GM12878 (cell line): ENCODE measurements around the gene JHY. TPM values are rescaled to one million over a fixed set of nuclear protein-coding genes. Genes with fewer than 3 reads are reported as not detected.

Experiments used
- ATAC-seq: fragments of 200-7000 bp; cut with Tn5 transposase; 3 replicates; pipeline ENCODE4 v1.9.1; 2020; ENCODE audit warnings: mild to moderate bottlenecking, moderate library complexity
- BruUV-seq: library from RNA; stranded (reverse); fragments of 400-500 nt; replicated peaks from 2 replicates; lab custom pipeline; 2021; lab: Mats Ljungman, UMichigan
- CTCF ChIA-PET: fragments of 300-600 bp; sonication (Branson Sonifier 250); formaldehyde crosslinking; extraction: SDS; loops from one replicate; lab custom pipeline; 2021; ENCODE audit warnings: inconsistent platforms; lab: Yijun Ruan, JAX
- POLR2A ChIA-PET: fragments of 350-600 bp; formaldehyde crosslinking; extraction: SDS; loops from one replicate; lab custom pipeline; 2021; ENCODE audit warnings: inconsistent platforms; lab: Charles Lee
- RAD21 ChIA-PET: fragments of 300-600 bp; sonication (Branson Sonifier 250); formaldehyde crosslinking; loops from one replicate; lab custom pipeline; 2023; ENCODE audit warnings: antibody characterized with exemption; ENCODE audit not compliant: unreplicated experiment; lab: Charles Lee
- SMC1A ChIA-PET: fragments of 300-600 bp; sonication (Branson Sonifier 250); formaldehyde crosslinking; loops from one replicate; lab custom pipeline; 2023; ENCODE audit not compliant: unreplicated experiment, uncharacterized antibody; lab: Charles Lee
- DNase-seq: peaks from one replicate; pipeline ENCODE4 v3.0.0-alpha.2; 2011; ENCODE audit warnings: low read depth, low spot score
- FAIRE-seq: peaks from 3 replicates; lab custom pipeline; 2011; peaks lifted over from hg19 to GRCh38; lab: Jason Lieb, UNC
- H2AFZ ChIP-seq: 2 replicates; pipeline ENCODE4 v1.6.0; 2011; ENCODE audit warnings: low read depth, low read length, control low read depth; ENCODE audit not compliant: control insufficient read depth
- H3K27ac ChIP-seq: 2 replicates; pipeline ENCODE4 v1.5.1; 2011; ENCODE audit warnings: control low read depth; ENCODE audit not compliant: control insufficient read depth, insufficient read depth
- H3K27me3 ChIP-seq, 2 experiments: replicated peaks in 1 of 2; 2 replicates each; pipeline versions ENCODE4 v1.6.0 to v1.6.1; 2011; ENCODE audit warnings: low read length in 1 of 2; ENCODE audit not compliant: control insufficient read depth in 2 of 2, insufficient read depth in 2 of 2
- H3K36me3 ChIP-seq, 2 experiments: 2 replicates each; pipeline ENCODE4 v1.5.1; 2011; ENCODE audit warnings: low read length in 1 of 2; ENCODE audit not compliant: control insufficient read depth in 2 of 2, insufficient read depth in 2 of 2
- H3K4me1 ChIP-seq: 2 replicates; pipeline ENCODE4 v1.6.1; 2011; ENCODE audit warnings: mild to moderate bottlenecking, low read length, moderate library complexity, mixed read lengths; ENCODE audit not compliant: control insufficient read depth, insufficient read depth
- H3K4me2 ChIP-seq: 2 replicates; pipeline ENCODE4 v1.6.0; 2011; ENCODE audit warnings: control low read depth; ENCODE audit not compliant: control insufficient read depth, insufficient read depth
- H3K4me3 ChIP-seq: fragments of 200-600 bp; sonication (generic); 2 replicates; pipeline ENCODE4 v1.5.1; 2016
- H3K79me2 ChIP-seq: 2 replicates; pipeline ENCODE4 v1.6.0; 2011; ENCODE audit warnings: low read length; ENCODE audit not compliant: control insufficient read depth, insufficient read depth
- H3K9ac ChIP-seq: 2 replicates; pipeline ENCODE4 v1.8.0; 2011; ENCODE audit warnings: low read length, control low read depth, mixed read lengths; ENCODE audit not compliant: control insufficient read depth, insufficient read depth
- H3K9me3 ChIP-seq: replicated peaks from 3 replicates; pipeline ENCODE4 v1.5.1; 2011; ENCODE audit warnings: mild to moderate bottlenecking, low read length; ENCODE audit not compliant: control insufficient read depth, insufficient read depth
- H4K20me1 ChIP-seq: 2 replicates; pipeline ENCODE4 v1.6.0; 2011; ENCODE audit not compliant: control insufficient read depth, insufficient read depth
- ESRRA ChIP-seq: IDR thresholded peaks from 2 replicates; pipeline ENCODE4 v1.6.1; 2012; ENCODE audit warnings: mild to moderate bottlenecking, low read length, improper control_type of control experiment
- MEF2B ChIP-seq: fragments of 450-650 bp; IDR thresholded peaks from 2 replicates; pipeline ENCODE4 v1.6.1; 2018; ENCODE audit warnings: mild to moderate bottlenecking, moderate library complexity; ENCODE audit not compliant: partially characterized antibody, poor library complexity, severe bottlenecking
- PAX8 ChIP-seq: fragments of 450-650 bp; IDR thresholded peaks from 2 replicates; pipeline ENCODE4 v1.6.1; 2017; ENCODE audit warnings: mild to moderate bottlenecking, moderate library complexity
- RAD21 ChIP-seq: IDR thresholded peaks from 2 replicates; pipeline ENCODE4 v1.6.1; 2011; ENCODE audit warnings: mild to moderate bottlenecking, low read depth, low read length, moderate library complexity; ENCODE audit not compliant: insufficient read depth
- SUZ12 ChIP-seq: fragments of 200-600 bp; sonication (generic); IDR thresholded peaks from one replicate; pipeline ENCODE4 v1.6.1; 2018; ENCODE audit warnings: antibody characterized with exemption, mild to moderate bottlenecking; ENCODE audit not compliant: unreplicated experiment
- WGBS: methylation state at CpG from one replicate; pipeline ENCODE4 v1.1.6; 2016; ENCODE audit warnings: low lambda C conversion rate; ENCODE audit not compliant: insufficient replicate concordance, insufficient coverage; ENCODE audit errors: missing lambda C conversion rate; 5-methylcytosine and 5-hydroxymethylcytosine counted together
- in situ Hi-C: fragments of 300-500 bp; cut with MboI; formaldehyde crosslinking; loops from 9 replicates; pipeline ENCODE4 v1.14.3; 2018; ENCODE audit warnings: mixed read lengths
- intact Hi-C: fragments of 100-400 bp; cut with micrococcal nuclease; formaldehyde crosslinking; loops from one replicate; pipeline ENCODE4 v1.14.2; 2022; ENCODE audit not compliant: unreplicated experiment
- polyA plus RNA-seq, 11 experiments: library from polyadenylated mRNA; depleted of rRNA in 4 of 11; unstranded in 6 of 11; stranded (reverse) in 5 of 11; fragments of >200 nt; fragmentation: Nextera tagmentation in 4 of 11; fragmentation: Illumina TruSeq in 1 of 11; extraction: Ambion mirVana in 4 of 11; extraction: Trizol in 1 of 11; gene quantifications; 1 replicate in 1 of 11; 2 replicates in 10 of 11; pipeline versions ENCODE4 v1.2.1 to v1.2.3, GENCODE V29; 2011 to 2016; ENCODE audit warnings: inconsistent platforms in 2 of 11, missing spikeins in 2 of 11, low read depth in 1 of 11
- total RNA-seq, 4 experiments: library from RNA; depleted of rRNA in 3 of 4; stranded (reverse); fragments of >200 nt in 3 of 4; fragmentation: Illumina TruSeq in 1 of 4; extraction: Trizol in 1 of 4; gene quantifications; 2 replicates each; pipeline versions ENCODE4 v1.2.1 to v1.2.3, GENCODE V29; 2013 to 2021
- TF ChIP-seq, protein P1 (sequence below): IDR thresholded peaks from 2 replicates; pipeline ENCODE4 v1.6.1; 2012; ENCODE audit warnings: improper control_type of control experiment, low read depth, low read length; ENCODE audit not compliant: insufficient replicate concordance
- TF ChIP-seq, protein P2 (sequence below): fragments of 450-650 bp; IDR thresholded peaks from 2 replicates; pipeline ENCODE4 v1.6.1; 2014; ENCODE audit warnings: mild to moderate bottlenecking
- TF ChIP-seq, protein P3 (sequence below): fragments of 450-650 bp; IDR thresholded peaks from 2 replicates; pipeline ENCODE4 v1.6.1; 2017; ENCODE audit warnings: mild to moderate bottlenecking
- TF ChIP-seq, protein P4 (sequence below): fragments of 450-650 bp; IDR thresholded peaks from 2 replicates; pipeline ENCODE4 v1.6.1; 2016; ENCODE audit warnings: mild to moderate bottlenecking, moderate library complexity, borderline replicate concordance

The JHY gene
- total and polyA plus RNA-seq, 10 of the 15 experiments (the other 5 are each of a cell fraction or from before 2014, with no cell fraction given) = 0.90 to 7.1 (median 5.5) TPM

DNA sequence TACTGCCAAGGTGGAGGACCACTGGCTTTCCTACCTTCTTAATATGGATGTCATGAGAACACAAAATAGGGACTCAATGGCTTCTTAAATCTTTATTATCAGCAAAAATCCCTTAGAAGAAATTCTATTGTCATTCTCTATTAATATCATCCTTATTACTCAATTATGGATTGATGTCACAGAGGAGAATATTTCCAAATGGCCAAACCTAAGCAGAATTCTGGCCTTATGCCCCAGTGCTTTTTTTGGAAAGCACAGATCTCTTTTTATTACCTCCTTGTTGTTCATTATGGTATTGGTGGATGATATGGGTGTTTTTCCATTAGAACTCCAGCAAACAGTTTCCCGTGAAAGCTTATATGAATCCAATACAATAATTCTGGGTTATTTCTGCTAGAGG is 34.4 kb upstream of the JHY start:
- no peak overlapping the region for H3K4me3 ChIP-seq
- ChIA-PET CTCF (interaction anchor here (1.2 to 15.5 kb wide), 4 partner anchors 30 to 55 kb away, joined by 3 to 490 read pairs (median 246); no protein-coding TSS in a partner anchor), POLR2A (interaction anchor here (0.7 to 1.3 kb wide), 4 partner anchors 10 to 33 kb away, joined by 3 to 4 read pairs (median 3); partner anchors contain the start of gene CRTAM), RAD21 (interaction anchor here (1.4 to 11.7 kb wide), 6 partner anchors 9 to 54 kb away, joined by 4 to 293 read pairs (median 12); partner anchors contain the start of gene CRTAM), SMC1A (interaction anchor here (0.9 to 15.4 kb wide), 14 partner anchors 8 to 206 kb away, joined by 3 to 485 read pairs (median 4); no protein-coding TSS in a partner anchor)
- DNase-seq (no peak), ATAC-seq (no peak), FAIRE-seq (no peak)
- in situ Hi-C loops (no loop called here), intact Hi-C loops (no loop called here)
- WGBS = 100% methylated on average over 1 of the region's 1 CpG
- H2AFZ ChIP-seq = no peak overlapping the region
- H3K36me3 ChIP-seq = no peaks in the 10 kb centered on the region
- BruUV-seq = no TSS peak
- no peak overlapping the region for H3K9ac ChIP-seq
- no peaks in the 10 kb centered on the region for H4K20me1 ChIP-seq
- no peaks in the 10 kb centered on the region for H3K9me3 ChIP-seq
- no peaks in the 10 kb centered on the region for H3K27me3 ChIP-seq
- H3K4me2 ChIP-seq = no peak overlapping the region
- no peak overlapping the region for H3K27ac ChIP-seq
- peaks cover 25% of the 10 kb centered on the region for H3K4me1 ChIP-seq
- no peaks in the 10 kb centered on the region for H3K79me2 ChIP-seq
- TF ChIP-seq, protein P1, sequence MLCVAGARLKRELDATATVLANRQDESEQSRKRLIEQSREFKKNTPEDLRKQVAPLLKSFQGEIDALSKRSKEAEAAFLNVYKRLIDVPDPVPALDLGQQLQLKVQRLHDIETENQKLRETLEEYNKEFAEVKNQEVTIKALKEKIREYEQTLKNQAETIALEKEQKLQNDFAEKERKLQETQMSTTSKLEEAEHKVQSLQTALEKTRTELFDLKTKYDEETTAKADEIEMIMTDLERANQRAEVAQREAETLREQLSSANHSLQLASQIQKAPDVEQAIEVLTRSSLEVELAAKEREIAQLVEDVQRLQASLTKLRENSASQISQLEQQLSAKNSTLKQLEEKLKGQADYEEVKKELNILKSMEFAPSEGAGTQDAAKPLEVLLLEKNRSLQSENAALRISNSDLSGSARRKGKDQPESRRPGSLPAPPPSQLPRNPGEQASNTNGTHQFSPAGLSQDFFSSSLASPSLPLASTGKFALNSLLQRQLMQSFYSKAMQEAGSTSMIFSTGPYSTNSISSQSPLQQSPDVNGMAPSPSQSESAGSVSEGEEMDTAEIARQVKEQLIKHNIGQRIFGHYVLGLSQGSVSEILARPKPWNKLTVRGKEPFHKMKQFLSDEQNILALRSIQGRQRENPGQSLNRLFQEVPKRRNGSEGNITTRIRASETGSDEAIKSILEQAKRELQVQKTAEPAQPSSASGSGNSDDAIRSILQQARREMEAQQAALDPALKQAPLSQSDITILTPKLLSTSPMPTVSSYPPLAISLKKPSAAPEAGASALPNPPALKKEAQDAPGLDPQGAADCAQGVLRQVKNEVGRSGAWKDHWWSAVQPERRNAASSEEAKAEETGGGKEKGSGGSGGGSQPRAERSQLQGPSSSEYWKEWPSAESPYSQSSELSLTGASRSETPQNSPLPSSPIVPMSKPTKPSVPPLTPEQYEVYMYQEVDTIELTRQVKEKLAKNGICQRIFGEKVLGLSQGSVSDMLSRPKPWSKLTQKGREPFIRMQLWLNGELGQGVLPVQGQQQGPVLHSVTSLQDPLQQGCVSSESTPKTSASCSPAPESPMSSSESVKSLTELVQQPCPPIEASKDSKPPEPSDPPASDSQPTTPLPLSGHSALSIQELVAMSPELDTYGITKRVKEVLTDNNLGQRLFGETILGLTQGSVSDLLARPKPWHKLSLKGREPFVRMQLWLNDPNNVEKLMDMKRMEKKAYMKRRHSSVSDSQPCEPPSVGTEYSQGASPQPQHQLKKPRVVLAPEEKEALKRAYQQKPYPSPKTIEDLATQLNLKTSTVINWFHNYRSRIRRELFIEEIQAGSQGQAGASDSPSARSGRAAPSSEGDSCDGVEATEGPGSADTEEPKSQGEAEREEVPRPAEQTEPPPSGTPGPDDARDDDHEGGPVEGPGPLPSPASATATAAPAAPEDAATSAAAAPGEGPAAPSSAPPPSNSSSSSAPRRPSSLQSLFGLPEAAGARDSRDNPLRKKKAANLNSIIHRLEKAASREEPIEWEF = no peak
- TF ChIP-seq MEF2B (no peak), RAD21 (no peak), ESRRA (no peak), PAX8 (no peak), SUZ12 (no peak)
- TF ChIP-seq, protein P2, sequence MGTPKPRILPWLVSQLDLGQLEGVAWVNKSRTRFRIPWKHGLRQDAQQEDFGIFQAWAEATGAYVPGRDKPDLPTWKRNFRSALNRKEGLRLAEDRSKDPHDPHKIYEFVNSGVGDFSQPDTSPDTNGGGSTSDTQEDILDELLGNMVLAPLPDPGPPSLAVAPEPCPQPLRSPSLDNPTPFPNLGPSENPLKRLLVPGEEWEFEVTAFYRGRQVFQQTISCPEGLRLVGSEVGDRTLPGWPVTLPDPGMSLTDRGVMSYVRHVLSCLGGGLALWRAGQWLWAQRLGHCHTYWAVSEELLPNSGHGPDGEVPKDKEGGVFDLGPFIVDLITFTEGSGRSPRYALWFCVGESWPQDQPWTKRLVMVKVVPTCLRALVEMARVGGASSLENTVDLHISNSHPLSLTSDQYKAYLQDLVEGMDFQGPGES = no peak
- TF ChIP-seq, protein P3, sequence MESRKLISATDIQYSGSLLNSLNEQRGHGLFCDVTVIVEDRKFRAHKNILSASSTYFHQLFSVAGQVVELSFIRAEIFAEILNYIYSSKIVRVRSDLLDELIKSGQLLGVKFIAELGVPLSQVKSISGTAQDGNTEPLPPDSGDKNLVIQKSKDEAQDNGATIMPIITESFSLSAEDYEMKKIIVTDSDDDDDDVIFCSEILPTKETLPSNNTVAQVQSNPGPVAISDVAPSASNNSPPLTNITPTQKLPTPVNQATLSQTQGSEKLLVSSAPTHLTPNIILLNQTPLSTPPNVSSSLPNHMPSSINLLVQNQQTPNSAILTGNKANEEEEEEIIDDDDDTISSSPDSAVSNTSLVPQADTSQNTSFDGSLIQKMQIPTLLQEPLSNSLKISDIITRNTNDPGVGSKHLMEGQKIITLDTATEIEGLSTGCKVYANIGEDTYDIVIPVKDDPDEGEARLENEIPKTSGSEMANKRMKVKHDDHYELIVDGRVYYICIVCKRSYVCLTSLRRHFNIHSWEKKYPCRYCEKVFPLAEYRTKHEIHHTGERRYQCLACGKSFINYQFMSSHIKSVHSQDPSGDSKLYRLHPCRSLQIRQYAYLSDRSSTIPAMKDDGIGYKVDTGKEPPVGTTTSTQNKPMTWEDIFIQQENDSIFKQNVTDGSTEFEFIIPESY = no peak
- TF ChIP-seq, protein P4, sequence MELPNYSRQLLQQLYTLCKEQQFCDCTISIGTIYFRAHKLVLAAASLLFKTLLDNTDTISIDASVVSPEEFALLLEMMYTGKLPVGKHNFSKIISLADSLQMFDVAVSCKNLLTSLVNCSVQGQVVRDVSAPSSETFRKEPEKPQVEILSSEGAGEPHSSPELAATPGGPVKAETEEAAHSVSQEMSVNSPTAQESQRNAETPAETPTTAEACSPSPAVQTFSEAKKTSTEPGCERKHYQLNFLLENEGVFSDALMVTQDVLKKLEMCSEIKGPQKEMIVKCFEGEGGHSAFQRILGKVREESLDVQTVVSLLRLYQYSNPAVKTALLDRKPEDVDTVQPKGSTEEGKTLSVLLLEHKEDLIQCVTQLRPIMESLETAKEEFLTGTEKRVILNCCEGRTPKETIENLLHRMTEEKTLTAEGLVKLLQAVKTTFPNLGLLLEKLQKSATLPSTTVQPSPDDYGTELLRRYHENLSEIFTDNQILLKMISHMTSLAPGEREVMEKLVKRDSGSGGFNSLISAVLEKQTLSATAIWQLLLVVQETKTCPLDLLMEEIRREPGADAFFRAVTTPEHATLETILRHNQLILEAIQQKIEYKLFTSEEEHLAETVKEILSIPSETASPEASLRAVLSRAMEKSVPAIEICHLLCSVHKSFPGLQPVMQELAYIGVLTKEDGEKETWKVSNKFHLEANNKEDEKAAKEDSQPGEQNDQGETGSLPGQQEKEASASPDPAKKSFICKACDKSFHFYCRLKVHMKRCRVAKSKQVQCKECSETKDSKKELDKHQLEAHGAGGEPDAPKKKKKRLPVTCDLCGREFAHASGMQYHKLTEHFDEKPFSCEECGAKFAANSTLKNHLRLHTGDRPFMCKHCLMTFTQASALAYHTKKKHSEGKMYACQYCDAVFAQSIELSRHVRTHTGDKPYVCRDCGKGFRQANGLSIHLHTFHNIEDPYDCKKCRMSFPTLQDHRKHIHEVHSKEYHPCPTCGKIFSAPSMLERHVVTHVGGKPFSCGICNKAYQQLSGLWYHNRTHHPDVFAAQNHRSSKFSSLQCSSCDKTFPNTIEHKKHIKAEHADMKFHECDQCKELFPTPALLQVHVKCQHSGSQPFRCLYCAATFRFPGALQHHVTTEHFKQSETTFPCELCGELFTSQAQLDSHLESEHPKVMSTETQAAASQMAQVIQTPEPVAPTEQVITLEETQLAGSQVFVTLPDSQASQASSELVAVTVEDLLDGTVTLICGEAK = no peak
